GM21515 (cell line): Measurements from ENCODE around the gene EIF4G1.
"Not testable (repeated sequence)": the region's sequence is repeated elsewhere in the genome, so short reads cannot be mapped to it uniquely, and the experiment has no call there.

Experiments used
- ATAC-seq: cut with Tn5 transposase; IDR thresholded peaks from one replicate; pipeline ENCODE4 v1.9.1; 2021; ENCODE audit not compliant: unreplicated experiment

Gene EIF4G1

GRCh38 chr3:184314363-184314699, at the start of gene EIF4G1:
TSS of gene EIF4G1 (plus strand) at chr3:184314606. CDS start at chr3:184315797, 1,191 bp downstream.
- ATAC-seq: peak; percentile 82

GRCh38 chr3:184267249-184267648, 47.2 kb upstream of the EIF4G1 start:
- ATAC-seq: not testable (repeated sequence)

- ATAC-seq: no peak
These were observed 42.1 kb upstream of the EIF4G1 start for GRCh38 chr3:184272269-184272668.

GRCh38 chr3:184275381-184275701, 39.1 kb upstream of the EIF4G1 start:
- no peak for ATAC-seq

- ATAC-seq: no peak
These were observed 38.2 kb upstream of the EIF4G1 start, which contains the start of gene ECE2 for GRCh38 chr3:184275961-184276910. TSS of gene ECE2 (plus strand) at chr3:184276022. CDS start at chr3:184276154, 132 bp downstream.

GRCh38 chr3:184277366-184277765, 37.0 kb upstream of the EIF4G1 start:
- ATAC-seq: no peak

- ATAC-seq: no peak
These were observed 31.5 kb upstream of the EIF4G1 start for GRCh38 chr3:184282941-184283340.

- no peak for ATAC-seq
These were observed 30.7 kb upstream of the EIF4G1 start for GRCh38 chr3:184283681-184284080.

GRCh38 chr3:184284696-184285095, 29.7 kb upstream of the EIF4G1 start:
- no peak for ATAC-seq

GRCh38 chr3:184289426-184289938, 24.9 kb upstream of the EIF4G1 start:
- ATAC-seq: peak; percentile 43

- no peak for ATAC-seq
These were observed 24.1 kb upstream of the EIF4G1 start for GRCh38 chr3:184290331-184290730.

- ATAC-seq: no peak
These were observed 23.2 kb upstream of the EIF4G1 start for GRCh38 chr3:184291044-184291737.

GRCh38 chr3:184291738-184292445, 22.5 kb upstream of the EIF4G1 start:
- ATAC-seq: no peak

GRCh38 chr3:184295771-184296170, 18.6 kb upstream of the EIF4G1 start:
- ATAC-seq: no peak

GRCh38 chr3:184296616-184297015, 17.8 kb upstream of the EIF4G1 start:
- ATAC-seq: no peak

- peak; percentile 91 for ATAC-seq
These were observed 15.5 kb upstream of the EIF4G1 start, which contains the start of gene PSMD2 for GRCh38 chr3:184298759-184299487. TSS of gene PSMD2 (plus strand) at chr3:184299241. CDS start at chr3:184299267, 26 bp downstream.

GRCh38 chr3:184299488-184300377, 14.7 kb upstream of the EIF4G1 start:
- peak; percentile 29 for ATAC-seq

GRCh38 chr3:184300378-184300720, 14.1 kb upstream of the EIF4G1 start:
- no peak for ATAC-seq

GRCh38 chr3:184305577-184305976, 8.8 kb upstream of the EIF4G1 start:
- no peak for ATAC-seq
